Erythroblast (primary cell): ENCODE measurements around the gene C1orf74.

Experiments
- GATA1 ChIP-seq: IDR thresholded peaks from 2 replicates; pipeline ENCODE4 v1.6.1; 2011; ENCODE audit warnings: low read depth, mild to moderate bottlenecking, control low read depth, low read length, moderate library complexity
- POLR2A ChIP-seq: IDR thresholded peaks from 2 replicates; pipeline ENCODE4 v1.6.1; 2011; ENCODE audit warnings: mild to moderate bottlenecking, low read length

- TF ChIP-seq POLR2A (no peak), GATA1 (no peak)
These were observed 37.8 kb downstream of the C1orf74 start for GRCh38 chr1:209746451-209747165.
